Midbrain (tissue), 1 donor: ENCODE measurements around the gene RERE.
"Not testable (repeated sequence)": the region's sequence is repeated elsewhere in the genome, so short reads cannot be mapped to it uniquely, and the experiment has no call there.

ENCODE experiments used
- DNase-seq: peaks from one replicate; lab custom pipeline; 2025; lab: John Stamatoyannopoulos, UW

The RERE gene

DNA sequence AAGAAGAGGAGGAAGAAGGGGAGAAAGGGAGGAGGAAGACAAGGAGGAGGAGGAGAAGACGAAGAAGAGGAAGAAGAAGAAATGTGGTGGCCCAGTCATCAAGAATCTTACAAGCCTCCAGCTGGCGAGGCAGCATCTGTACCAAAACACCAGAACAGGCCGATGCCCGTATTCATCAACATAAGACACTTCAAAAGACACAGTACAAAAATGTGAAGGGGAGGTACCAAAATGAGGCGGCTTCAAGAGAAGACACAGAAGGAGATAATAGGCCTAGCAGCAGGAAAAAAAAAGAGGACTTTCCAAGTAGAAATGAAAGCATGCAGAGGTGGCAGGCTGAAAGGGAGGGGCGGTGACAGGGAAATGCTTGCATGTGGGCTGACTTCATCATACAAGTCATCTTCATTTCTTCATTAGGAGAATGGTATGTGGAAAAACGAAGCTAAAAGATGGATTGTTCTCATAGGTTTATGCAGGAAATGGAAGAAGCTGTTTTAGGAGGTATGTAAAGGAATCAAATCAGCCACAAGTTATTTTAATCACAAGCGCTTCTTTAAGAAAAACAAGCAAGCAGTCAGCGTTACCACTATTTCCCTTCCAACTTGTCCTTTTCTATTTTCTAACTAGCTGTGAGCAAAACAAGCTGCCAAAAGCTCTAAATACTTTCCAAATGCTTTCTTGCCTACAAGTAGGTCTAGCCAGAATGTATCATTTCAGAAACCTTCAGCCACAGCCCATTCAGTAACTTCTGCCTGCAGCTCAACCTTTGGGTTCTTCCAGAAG is 307.2 kb downstream of the RERE start:
- DNase-seq, result peak; percentile 40

- DNase-seq, result no peak
These were observed 307.9 kb downstream of the RERE start for GRCh38 chr1:8509579-8509978.

DNA sequence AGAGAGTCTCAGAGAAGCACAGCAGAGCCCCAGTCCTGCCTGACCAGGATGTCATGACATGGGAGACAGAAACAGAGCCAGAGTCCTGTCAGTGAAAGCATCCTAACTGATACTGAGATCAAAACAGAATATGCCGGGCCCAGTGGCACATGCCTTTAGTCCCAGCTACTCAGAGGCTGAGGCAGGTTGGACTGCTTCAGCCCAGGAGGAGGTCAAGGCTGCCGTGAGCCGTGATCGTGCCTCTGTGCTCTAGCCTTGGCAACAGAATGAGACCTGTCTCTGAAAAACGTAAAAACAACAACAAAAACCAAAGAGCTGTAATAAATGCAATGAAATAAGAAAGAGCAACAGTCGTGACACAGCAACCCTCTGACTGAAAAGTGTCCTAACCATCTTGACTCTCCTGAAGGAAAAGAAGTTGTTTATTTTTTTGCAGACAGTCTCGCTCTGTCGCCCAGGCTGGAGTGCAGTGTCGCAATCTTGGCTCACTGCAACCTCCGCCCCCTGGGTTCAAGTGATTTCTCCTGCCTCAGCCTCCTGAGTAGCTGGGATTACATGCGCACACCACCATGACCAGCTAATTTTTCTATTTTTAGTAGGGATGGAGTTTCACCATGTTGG is 310.3 kb downstream of the RERE start:
- DNase-seq, result no peak

GRCh38 chr1:8506456-8506855 is 311.0 kb downstream of the RERE start:
- DNase-seq, result no peak

DNA sequence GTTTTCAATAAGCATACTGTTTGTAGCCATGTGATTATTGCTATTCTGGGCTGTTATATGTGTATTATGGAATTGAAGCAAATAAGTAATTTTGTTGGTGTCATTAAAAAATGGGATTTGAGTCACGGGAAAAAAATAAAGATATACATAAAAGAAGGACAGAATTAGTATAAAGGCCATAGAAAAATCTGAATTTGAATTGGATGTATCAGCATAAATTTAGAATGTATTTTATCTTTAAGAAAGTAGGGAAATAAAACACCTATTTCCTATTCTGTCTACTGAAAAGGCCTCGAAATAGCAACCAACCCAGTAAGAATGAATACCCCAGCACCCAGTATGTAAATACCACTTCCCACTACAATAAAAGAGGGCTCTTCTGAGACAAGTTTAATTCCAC is 313.6 kb downstream of the RERE start:
- DNase-seq, result no peak

DNA sequence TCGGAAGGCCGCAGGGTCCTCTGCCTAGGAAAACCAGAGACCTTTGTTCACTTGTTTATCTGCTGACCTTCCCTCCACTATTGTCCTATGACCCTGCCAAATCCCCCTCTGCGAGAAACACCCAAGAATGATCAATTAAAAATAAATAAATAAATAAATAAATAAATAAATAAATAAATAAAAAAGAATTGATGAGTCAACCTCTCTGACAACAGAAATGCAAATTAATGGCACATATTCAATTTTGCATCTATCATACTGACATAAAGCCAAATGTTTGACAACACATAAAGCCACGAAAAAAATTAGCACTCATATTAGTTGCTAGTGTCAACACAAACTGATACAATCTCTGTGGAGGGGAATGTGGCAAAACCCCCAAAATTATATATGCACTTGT is 314.5 kb downstream of the RERE start:
- not testable (repeated sequence) for DNase-seq

DNA sequence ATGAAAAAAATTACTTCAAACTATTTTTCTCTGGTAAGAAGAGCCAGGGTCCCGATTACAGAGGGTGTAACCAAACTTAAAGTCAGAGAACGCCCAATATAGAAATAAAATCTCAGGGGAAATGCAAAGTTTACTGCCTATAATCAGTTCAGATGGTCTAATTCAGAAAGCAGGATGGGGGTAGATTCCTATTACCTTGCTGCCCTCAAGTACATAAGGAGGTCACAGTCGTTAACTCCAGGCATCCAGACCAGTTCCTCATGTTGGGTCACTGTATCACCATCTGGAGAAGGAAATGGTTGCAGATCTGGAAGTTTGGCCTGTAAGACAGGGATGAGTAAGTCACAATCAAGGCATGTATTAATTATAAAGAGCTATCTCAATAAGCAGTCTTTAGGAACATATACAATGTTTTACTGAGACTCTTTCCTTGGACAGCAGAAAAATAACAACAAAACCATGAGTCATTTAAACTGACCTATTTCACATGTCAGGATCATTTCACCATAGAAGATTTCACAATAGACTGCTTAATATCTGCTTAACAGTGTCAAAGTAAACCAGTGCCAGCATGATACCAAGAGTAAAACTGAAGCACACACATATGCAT is 320.1 kb downstream of the RERE start:
- DNase-seq, result no peak

DNA sequence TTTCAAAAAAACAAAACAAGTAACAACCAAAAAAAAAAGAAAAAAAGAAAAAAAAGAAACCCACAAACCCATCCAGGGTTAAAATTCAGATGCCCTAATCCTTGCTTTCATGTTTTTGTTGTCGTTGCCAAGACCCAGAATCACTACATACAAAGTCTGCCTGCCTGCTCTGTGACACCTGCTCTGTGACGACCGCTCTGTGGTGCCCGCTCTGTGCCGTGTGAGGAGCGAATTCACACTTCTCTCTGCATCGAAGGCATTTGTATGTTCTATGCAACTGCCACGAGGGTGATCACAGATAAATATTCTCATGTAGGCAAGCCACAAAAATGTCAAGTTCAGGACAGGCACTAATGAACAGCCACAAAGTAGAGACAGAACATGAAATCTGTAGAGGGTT is 321.0 kb downstream of the RERE start:
- DNase-seq, result no peak

DNA sequence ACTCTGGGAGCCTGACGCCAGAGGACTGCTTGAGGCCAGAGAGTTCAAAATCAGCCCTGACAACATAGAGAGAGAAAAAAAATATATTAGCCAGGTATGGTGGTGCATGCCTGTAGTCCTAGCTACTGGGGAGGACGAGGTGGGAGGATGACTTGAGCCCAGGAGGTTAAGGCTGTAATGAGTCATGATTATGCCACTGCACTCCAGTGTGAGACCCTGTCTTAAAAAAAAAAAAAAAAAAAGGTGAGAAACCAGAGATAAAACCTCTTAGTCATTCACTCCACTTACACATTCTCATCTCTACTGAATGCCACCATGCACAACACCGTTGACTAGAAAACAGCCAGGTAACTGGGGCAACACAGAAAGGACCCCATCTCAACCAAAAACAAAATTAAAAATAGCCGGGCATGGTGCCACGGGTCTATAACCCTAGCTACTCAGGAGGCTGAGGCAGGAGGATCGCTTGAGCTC is 321.5 kb downstream of the RERE start:
- DNase-seq, result no peak

- DNase-seq, result no peak
These were observed 322.8 kb downstream of the RERE start for GRCh38 chr1:8494681-8495080.

DNA sequence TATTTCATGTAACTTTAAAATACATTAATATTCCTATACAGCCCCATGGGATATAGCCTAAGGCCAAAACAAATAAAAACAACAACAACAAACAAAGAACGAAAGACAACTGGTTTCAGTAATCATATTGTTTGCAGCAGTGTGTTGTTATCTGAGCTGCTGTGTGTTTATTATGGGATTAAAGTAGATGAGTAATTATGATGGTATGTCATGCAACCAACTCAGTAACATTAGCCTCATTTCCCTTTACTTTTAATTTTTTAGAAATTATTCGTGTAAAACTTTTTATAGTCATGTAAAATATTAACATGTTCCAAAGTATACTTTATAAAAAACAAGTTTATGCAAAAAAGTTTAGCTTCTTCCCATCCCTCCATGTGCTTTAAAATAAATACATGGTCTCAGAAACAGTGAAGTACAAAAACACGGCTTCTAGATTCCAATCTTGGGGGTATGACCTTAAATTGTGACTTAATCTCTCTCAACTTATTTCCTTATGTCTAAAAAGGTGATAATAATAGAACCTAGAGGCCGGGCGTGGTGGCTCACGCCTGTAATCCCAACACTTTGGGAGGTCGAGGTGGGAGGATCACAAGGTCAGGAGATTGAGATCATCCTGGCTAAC is 323.4 kb downstream of the RERE start:
- DNase-seq, result no peak

GRCh38 chr1:8487249-8487648 is 330.2 kb downstream of the RERE start:
- no peak for DNase-seq

- no peak for DNase-seq
These were observed 331.4 kb downstream of the RERE start for GRCh38 chr1:8486047-8486446.

DNA sequence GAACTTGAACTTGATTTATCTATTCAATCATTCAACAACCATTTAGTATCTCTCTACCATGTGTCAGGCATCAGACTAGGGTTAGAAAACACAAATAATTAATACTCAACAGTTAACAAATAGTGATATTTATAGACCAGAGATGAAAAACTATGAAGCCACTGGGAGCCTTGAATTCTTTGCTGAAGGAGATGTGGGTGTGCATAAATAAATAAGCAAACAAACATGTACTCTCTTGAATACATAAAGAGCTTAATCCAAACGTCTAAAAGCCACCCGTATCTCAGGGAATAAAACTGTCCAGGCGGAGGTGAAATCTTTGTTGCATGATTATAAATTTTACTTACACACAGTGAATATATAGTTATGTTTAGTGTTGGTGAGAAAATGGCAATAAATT is 333.9 kb downstream of the RERE start:
- no peak for DNase-seq

- DNase-seq, result no peak
These were observed 334.5 kb downstream of the RERE start for GRCh38 chr1:8482979-8483381.

DNA sequence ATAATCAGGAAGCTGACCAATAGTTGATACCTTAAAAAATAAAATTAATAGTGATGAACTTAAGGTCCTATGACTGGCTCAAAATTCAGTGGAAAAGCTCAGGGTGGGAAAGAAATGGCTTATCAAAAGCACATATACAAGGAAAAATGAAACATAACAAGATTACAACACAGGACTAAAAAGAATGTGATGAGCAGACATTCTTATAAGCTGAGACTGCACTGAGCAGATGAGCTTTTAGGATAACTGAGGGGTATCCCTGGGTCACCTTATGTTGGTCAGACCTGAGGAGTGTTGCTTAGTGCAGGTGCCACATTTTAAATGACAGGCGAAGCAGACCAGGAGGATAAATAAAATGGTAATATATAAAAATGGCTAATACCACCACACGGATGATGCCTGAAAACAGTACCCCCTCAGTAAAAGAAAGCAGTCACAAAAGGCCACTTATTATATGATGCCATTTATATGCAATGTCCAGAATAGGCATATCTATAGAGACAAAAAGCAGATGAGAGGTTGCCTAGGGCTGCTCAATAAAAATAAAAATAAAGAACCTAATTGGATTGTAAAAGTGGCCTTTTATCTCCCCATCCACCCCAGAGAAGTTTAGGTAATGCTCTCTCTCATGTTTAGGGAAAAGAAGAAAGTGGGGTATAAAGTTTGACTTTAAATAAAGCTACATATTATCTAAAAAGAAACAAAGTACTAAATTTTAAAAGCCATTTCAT is 335.6 kb downstream of the RERE start:
- DNase-seq, result no peak

GRCh38 chr1:8478566-8478965 is 338.9 kb downstream of the RERE start:
- no peak for DNase-seq

DNA sequence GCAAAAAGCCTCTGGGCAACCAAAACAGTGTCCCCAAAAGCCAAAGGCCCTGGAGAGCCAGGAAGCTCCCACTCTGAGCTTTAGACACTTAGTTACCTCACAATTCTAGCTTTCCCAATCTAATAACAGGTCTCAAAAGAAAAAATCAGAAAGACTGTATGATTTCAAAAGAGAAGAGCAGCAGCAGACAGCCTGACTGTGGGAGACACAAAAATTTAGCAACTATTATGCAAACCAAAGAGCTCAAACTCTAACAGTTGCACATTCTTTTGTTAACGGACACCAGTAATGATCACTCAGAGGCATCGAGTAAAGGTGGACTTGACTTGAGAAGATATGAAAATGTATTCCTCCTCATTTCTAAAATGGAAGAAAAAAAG is 339.5 kb downstream of the RERE start:
- no peak for DNase-seq

DNA sequence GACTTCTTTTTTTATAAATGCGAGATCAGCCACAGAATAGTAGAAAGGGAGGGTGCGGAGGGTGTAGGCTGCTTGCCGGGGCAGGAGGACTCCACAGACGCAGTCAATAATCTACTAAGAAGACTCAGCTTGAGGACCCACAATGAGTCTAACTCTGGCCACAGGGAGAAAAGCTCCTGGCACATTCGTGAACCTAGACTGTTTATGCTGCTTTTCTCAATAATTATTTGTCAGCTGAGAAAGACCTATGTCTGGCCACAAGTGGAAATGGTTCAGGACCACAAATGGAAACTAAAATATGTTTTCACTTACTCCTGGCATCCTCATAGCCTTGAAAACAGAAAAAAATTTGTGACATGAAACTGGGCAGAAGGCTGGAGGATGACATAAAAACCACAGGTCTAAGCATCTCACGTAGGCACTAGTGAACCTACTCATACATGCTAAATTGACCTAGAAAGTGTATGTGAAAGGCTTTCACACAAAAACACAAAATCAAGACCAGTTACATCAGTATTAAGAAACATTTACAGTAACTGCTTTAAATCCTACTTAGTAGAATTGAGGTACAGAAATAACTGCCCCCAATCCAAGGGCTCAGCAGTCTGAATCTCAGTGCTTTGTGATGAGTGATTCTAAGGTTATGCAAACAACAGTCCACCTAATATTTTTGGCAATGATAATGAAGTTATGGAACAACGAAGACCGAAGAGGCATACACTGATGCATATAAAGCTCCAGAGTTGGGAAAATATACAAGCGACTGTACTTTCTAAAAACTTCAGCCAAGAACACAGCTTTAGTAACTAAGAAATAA is 340.1 kb downstream of the RERE start:
- DNase-seq, result no peak

DNA sequence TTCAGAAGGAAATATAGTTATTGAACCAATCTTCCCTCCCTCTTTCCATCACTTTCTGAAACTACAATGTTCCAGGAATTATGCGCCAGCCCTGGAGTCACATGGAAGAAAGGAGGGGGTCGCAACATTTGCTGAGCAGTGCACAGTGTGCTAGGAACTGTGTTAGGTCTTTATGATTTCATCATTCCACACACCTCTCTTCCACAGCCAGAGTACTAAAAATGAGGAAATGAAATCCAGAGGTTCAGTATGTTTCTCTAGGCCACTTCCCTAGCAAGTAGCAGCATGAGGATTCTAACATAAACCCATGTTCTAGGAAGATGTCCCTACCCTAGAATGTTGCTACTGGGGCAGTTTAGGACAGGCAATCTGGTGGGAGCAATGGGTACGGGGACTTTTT is 341.4 kb downstream of the RERE start:
- peak; percentile 13 for DNase-seq

DNA sequence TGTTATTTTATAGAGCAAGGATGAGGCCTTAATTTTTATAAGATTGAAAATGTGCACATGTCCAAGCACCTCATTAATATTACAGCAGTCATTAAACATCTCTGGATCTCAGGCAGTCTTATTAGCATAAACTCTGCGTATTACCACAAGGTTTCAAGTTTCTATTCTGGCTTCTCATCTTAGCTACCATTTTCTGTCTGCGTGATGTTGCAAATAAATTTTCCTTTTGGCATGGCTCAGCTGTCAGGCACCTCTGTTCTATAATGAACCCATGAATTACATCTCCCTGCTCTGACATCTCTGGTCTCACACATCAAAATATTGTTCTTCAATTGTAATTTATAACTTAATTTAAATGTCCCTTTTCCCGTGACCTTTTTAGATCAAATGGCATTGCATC is 343.1 kb downstream of the RERE start:
- no peak for DNase-seq
